HG02981 (cell line): ENCODE results near the gene SDR42E1.
"Not testable (repeated sequence)": the region's sequence is repeated elsewhere in the genome, so short reads cannot be mapped to it uniquely, and the experiment has no call there.

ENCODE experiments used
- ATAC-seq: cut with Tn5 transposase; IDR thresholded peaks from one replicate; pipeline ENCODE4 v1.9.1; 2021; ENCODE audit warnings: mild to moderate bottlenecking, moderate library complexity; ENCODE audit not compliant: unreplicated experiment

The SDR42E1 gene

DNA sequence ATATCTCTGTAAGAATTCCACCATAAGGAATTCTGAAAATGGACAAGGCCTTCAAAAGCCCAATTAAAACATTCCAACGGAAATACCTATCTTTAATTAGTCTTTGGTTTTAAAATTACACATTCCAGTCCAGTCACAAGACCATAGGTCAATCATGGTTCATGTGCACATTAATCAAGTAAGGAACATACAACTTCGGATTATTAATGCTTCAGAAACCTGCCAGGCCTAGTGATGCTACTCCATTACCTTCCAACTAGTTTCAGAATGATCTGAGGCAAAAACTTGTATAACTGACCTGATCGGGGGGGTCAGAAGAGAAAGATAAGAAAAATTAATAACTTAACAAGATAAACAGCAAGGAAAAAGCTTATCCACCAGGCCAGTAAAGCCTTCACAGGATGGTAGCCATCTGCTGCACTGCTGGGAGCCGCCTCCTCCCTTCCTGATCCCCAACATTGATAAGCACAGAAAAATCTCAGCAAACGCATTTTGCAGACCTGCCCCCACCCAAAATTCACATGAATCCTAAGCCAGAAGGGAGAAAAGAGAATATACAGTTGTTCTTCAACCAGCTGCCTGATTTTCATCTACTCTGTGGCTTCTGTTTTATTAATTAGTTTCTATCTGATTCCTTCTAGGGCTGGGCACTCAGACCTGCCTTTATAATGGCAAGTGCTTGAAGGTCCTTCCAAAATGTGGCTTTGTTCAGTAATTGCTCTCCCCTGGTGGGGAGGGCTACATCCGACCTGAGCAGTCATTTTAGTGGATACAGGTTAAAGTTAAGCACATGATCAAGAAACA, 6.0 kb downstream of the SDR42E1 start:
- no peak for ATAC-seq

DNA sequence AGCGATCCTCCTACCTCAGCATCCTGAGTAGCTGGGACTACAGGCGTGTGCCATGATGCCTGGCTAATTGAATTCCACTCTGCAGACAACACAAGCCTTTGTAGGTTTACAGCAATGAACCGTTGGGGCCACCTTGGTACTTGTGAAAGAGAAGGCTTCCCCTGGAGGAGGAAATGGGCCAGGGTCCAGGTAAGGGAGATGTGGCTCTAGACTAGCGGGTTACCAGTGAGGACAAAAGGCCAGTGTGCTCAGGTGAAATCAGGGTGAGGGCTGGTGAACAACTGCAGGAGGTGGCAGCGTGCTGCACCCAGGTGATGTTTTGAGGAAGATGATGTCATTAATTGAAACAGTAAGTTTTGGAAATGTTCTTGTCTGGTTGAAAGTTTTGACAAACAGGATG, 6.7 kb downstream of the SDR42E1 start:
- no peak for ATAC-seq

DNA sequence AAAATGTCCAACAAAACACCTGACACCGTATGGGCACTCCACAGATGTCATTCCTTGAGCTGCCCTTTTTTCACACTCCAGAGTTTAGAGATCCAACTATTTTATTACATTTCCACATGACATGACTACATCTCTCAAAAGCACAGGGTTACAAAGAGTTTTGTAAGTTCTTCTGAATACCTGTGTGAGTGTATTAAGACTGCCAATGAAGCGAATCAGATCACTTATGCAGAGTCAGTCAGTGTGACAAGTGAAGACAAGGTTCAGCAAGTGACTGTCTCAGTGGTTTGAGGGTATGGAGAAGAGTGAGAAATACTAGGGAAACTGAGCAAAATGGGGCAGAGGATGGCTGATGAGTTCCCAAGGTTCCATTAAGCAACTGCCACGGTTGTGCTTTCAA, 8.4 kb downstream of the SDR42E1 start:
- ATAC-seq, result no peak

DNA sequence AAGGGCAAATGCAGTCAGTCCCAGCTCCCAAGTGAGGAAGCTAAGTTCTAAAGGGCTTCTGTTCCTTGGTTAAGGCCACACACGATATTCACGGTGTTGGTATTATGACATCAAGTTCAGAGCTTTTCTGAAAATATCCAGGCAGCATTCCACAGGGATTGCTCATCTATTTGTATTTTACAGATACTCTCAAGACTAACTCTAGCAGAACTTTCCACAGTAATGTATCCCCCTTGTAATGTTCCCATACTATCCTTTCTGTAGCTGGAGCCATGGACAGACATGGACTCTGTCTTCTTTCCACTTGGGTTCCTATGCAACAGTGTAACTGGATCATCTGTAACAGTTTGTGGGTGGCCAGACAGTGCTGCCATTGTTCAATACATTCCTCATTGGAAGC, 13.5 kb downstream of the SDR42E1 start:
- no peak for ATAC-seq

DNA sequence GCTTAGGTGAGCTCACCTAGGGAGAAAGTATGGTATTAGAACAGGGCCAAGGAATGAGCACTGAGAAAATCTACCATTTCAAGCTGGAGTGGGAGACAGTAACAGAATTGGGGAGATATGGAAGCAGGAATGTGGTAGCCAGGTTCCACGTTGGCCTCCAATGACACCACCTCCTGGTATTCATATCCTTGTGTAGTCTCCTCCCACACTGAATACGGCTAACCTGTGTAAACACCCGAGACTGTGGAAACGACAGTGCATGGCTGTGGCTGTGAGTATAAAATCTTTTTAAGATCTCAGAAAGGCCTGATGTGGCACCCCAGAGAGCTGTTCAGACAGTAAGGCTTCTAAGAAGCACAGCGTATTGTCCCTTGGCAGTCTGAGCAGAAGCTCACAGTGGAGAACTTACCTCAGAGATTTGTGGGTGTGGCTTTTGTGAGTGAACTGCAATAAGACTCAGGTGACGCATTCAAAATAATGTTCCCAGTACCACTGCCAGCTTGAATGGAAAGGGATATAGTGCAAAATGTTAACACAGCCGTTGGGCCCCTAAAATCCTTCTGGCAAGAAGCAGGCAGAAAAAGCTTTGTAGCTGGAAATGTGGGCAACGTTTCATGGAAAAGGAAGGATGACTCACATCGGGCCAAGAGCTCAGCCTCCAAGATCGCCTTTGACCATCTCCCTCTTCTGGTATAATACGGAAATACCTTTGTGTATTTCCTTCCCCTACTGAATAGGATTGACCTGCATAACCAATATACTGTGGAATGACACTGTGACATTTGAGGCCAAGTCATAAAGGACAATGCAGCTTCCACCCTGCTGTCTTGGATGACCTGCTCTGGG, 14.4 kb downstream of the SDR42E1 start:
- no peak for ATAC-seq

DNA sequence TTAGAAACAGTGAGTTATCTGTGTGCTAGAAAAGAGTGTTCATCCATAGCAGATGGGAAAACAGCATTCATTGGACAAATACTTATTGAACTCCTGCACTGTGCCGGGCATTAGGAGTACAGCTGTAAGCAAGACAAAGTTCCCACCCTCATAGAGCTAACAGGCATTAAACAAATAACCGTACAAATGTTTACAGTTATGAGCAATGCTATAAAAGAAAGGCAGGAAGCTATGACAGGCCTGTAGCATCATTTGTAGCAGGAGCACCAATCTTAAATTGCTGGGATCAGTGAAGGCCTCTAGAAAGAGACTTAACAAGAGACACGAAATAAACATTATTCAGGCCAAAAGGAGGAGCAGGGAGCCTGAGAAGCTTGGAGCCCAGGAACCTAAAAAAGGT, 15.6 kb downstream of the SDR42E1 start:
- ATAC-seq, result no peak

DNA sequence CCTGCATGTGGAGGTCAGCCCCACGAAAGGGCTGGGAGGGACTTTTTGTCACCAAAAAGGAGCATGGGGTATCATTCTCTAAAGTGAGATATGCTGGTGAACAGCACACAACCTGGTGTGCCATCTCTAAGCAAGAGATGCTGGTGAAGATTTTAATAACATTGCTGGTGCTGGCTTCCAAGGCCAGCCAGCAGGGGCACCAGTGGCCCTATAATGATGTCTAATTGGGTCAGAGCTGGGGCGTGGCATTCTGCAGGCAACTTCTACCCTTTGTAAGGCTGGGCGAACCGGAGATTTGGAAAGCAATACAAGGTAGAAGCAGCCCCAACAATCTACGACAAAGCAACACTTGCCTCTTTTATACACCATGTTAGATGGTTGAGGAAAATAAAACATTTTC, 16.8 kb downstream of the SDR42E1 start:
- no peak for ATAC-seq

DNA sequence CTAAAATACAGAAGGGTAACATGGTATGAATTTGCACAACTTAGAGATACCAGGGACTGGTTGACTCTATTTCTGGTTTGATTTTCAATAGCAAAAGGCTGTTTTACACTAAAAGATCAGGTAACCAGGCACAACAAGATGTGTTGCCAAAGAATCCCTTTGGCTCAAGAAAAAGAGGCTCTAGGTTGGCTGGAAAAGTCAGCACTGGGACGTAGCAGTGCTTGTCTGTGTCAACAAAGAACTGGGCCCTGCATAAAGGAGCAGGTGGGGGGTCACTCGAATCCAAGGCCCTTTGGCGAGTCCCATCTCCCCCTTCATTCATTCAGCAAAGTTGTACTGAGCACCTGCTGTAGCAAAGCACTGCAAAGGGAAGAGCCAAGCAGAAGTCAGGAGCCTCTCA, 18.4 kb downstream of the SDR42E1 start:
- ATAC-seq, result no peak

DNA sequence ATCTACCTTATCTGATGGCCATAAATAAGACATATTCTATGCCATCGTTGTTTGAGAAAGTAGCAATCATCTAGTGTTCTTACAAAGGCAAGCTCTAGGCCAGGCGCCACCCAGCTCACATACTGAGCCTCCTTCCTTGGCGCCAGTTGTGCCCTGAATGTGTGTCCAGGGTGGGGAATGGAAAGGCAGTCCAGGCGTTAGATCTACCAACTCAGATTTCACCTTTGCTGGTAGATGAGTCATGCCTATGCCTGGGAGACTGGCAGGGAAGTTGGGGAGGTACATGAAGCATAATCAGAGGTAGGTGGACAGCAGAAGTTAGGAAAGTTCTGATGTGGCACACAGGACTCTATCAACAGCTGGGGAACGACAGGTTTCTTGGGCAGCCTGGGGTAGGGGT, 23.6 kb downstream of the SDR42E1 start:
- no peak for ATAC-seq

DNA sequence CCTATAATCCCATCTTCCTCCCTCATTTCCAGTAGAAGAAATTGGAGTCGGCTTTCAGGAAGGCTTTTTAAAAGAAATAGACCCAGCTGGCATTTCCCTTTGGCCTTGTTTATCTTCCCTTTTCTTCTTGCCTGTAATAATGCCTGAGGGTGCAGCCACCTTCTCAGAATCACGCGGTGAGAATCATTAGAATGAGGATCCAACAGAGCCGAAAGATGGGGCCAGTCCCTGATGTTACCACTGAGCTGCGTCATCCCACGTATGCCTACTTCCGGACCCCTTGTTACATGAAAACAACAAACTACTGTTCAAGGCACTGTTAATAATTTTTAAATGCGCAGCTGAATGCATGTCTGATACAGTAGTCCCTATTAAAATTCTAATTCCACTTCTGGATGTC, 24.1 kb downstream of the SDR42E1 start:
- no peak for ATAC-seq

DNA sequence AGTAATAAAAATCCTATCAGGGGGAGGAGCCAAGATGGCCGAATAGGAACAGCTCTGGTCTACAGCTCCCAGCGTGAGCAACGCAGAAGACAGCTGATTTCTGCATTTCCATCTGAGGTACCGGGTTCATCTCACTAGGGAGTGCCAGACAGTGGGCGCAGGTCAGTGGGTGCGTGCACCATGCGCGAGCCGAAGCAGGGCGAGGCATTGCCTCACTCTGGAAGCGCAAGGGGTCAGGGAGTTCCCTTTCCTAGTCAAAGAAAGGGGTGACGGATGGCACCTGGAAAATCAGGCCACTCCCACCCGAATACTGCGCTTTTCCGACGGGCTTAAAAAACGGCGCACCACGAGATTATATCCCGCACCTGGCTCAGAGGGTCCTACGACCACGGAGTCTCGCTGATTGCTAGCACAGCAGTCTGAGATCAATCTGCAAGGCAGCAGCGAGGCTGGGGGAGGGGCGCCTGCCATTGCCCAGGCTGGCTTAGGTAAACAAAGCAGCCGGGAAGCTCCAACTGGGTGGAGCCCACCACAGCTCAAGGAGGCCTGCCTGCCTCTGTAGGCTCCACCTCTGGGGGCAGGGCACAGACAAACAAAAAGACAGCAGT, 33.8 kb downstream of the SDR42E1 start:
- not testable (repeated sequence) for ATAC-seq

DNA sequence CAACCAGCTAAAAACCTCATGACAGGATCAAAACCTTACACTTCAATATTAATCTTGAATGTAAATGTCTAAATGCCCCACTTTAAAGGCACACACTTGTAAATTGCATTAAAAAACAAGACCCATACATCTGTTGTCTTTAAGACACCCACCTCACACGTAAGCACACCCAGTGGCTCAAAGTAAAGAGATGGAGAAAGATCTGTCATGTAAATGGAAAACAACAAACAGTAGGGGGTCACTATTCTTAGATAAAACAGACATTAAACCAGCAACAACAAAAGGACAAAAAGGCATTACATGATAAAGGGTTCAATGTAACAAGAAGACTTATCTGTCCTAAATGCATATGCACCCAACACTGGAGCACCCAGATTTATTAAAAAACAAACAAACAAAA, 35.6 kb downstream of the SDR42E1 start:
- no peak for ATAC-seq

DNA sequence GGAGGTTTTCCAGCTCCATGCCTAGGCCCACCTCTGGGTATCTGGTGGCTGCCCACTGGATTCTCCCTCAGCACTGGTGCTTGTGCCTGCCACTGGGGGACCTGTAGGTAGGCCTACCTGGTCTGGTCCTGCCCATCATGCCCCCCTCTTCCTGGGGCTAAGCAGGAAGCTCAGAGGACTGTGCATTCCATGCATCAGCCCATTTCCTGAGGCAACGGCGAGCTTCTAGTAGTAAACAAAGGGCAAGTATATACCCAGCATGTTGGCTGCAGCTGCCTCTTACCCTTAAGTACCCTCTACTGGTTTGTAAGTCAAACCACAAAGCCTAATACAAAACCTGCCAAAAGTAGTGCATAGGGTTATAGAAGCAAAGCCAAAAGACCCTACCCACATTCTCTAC, 37.5 kb downstream of the SDR42E1 start:
- ATAC-seq, result no peak

DNA sequence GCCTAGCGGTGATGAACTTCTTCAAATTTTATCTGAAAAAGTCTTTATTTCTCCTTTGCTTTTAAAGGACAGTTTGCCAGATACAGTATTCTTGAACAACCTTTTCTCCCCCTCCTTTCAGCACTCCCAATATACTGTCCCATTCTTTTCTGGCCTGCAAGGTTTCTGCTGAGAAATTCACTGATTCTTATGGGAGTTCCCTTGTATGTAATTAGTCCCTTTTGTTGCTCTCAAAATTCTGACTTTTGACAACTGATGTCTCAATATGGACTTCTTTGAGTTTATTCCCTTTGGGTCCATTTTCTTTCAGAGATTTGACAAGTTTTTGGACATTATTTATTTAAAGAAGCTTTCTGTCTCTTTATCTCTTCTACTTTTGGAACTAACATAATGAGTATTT, 39.4 kb downstream of the SDR42E1 start:
- ATAC-seq, result no peak

DNA sequence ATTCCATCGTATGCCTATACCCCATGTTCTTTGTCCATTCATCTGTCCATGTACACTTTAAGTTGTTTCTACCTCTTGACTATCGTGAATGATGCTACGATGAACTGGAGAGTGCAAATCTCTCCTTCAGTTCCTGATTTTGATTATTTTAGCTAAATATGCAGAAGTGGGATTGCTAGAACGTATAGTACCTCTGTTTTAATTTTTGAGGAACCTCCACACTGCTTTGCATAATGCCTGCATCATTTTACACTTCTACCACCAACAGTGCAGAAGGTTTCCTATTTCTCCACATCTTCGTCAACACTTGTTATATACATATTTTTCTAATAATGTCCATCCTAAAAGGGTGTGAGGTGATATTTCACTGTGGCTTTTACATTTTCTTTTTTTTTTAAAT, 43.9 kb downstream of the SDR42E1 start:
- no peak for ATAC-seq

DNA sequence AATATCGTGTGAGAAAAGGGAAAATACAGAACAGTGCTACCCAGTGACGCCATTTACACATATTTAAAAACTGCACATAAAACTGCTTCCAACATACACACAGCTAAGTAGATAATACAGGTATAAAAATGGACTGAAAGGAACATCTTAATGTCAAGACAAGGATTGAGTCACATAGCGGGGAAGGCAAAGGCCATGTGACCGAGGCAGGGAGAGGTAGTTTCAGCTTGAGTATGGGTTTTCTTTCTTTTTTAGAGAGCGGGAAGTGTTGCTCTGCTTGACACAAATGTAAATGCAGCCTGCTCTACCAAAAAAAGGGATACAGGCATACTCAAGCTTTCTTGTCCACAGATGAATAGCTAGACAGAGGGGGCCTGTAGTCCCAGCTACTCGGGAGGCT, 46.5 kb downstream of the SDR42E1 start:
- no peak for ATAC-seq

DNA sequence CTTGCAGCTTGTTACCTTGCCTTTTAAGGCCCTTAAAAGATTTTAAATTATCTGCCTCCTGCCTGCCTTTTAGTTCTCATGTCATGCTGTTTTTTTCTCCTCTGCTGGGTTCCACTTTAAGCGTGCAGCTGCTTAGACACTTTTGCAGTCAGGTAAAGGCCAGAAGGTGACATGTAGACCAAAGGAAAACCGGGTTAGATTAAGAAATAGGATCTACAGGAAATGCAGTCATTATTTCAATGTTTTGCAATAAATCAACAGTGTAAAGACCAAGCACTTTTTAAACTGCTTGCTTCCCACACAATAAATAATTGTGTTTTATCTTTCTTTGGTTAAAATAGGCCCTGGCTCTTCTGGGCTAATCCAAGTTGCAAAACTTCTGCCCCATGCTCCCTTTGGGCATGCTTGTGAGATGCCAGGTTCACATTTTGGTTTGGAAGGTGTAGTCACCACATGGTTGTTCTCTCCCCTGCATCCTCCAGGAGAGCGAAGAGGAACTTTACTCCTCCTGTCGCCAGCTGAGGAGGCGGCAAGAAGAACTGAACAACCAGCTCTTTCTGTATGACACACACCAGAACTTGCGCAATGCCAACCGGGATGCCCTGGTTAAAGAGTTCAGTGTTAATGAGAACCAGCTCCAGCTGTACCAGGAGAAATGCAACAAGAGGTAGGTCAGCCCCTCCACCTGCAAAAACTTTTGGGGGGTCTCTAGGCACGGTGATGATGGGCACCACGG, 54.9 kb downstream of the SDR42E1 start:
- ATAC-seq, result no peak

DNA sequence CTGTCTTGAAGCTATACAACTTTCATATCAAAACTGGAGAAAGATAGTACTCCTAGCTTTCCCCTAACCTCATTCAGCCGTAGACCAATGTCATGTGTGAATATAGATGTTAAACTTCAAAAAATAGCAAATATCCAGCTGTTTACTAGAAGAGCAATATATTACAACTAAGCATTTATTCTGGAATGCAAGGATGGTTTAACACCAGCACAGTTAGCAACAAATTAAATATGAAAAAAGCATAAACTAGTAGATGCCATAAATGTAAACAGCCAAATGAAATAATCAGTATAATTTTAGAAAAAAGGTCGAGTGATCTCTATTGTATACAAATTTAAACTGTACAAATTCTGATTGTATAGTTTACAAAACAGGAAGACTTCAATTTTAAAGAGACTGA, 59.7 kb downstream of the SDR42E1 start:
- ATAC-seq, result no peak

DNA sequence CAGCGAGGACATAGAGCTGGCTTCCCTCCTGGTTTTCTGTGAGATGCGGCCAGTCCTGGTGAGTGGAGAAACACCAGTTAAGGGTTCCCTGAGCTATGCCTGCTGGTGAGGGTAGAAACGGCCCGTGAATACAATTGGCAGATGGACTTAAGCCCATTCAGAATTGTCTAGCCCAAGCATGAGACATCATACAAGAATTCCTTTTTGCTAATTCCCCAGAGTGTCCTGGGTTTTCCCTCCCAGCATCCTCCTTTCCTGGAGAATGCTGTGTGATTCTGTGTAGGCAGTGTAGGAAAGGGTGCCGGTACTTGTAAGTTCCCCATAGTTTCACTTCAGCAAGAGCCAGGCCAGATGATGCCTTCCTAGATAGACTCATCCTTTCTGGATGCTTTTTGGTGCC, 65.1 kb downstream of the SDR42E1 start:
- no peak for ATAC-seq

DNA sequence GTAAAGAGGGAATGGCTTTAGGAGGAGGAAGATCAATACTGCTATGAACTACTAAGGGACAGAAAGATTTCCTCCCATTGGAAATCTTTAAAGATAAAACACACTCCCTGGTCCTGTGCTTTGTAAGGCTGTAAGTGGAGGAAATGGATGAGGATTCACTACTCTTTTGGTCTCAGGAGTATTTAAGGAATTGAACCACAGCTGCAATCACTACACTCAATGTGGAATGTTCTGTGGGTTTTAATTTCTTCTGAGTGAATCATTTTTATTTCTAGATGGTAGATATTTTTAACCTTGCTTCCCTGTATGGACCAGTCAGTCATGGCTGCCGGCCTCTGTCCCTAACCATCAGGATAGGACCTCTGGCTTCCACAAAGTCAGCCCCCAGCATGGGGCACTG, 65.6 kb downstream of the SDR42E1 start:
- no peak for ATAC-seq

DNA sequence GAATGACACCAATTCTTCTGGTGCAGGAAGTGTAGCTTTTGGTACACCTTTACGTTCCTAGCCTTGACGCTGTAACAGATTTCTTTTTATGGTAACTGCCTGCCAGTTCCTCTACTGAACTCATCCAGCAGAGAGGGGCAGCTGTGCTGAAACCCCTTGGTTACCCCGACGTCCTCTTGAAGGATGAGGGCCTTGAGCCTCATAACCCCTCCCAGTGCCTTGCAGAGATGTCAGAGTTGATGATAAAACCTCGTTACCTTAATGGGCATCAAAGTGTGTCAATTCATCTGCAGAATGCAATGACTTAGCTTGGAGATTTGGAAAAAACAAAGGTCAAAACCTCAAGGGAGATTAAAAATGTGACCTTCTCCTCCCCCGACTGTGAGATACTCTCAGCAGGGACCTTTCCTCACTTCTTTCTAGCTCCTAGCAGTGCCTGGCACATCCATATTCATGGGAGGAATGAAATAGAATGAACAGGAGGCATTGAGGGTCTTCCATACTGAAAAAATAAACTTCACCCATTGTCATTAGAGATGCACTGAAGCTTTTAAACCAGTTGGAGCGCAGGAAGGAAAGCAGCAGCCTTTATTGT, 69.2 kb downstream of the SDR42E1 start:
- ATAC-seq, result no peak
